ENCODE data around the gene SNED1.

The SNED1 gene

GRCh38 chr2:240960309-240960970 lies 38.0 kb upstream of the SNED1 start:
- no peak for DNase-seq

GRCh38 chr2:240960971-240961876 lies 37.2 kb upstream of the SNED1 start:
- ATAC-seq (no peak), DNase-seq (no peak)

More at GRCh38 chr2:240960309-240960970, 38.0 kb upstream of the SNED1 start:
- ATAC-seq = no peak

GRCh38 chr2:240961910-240962299 lies 36.5 kb upstream of the SNED1 start:
- no peak for DNase-seq

GRCh38 chr2:240962300-240963064 lies 35.9 kb upstream of the SNED1 start:
- ATAC-seq (no peak), DNase-seq (no peak)

More at GRCh38 chr2:240961910-240962299, 36.5 kb upstream of the SNED1 start:
- no peak for ATAC-seq

GRCh38 chr2:240963065-240963867 lies 35.2 kb upstream of the SNED1 start:
- ATAC-seq = no peak
- DNase-seq = no peak

- no peak for ATAC-seq
- no peak for DNase-seq
Measured at GRCh38 chr2:240963868-240964703, 34.3 kb upstream of the SNED1 start.

- DNase-seq (no peak), ATAC-seq (no peak)
Measured at GRCh38 chr2:240964704-240965295, 33.6 kb upstream of the SNED1 start.

- DNase-seq = no peak
- ATAC-seq = no peak
Measured at GRCh38 chr2:240965296-240965904, 33.0 kb upstream of the SNED1 start.

GRCh38 chr2:240965905-240966456 lies 32.4 kb upstream of the SNED1 start:
- DNase-seq (no peak), ATAC-seq (no peak)

GRCh38 chr2:240966457-240966905 lies 31.9 kb upstream of the SNED1 start:
- no peak for DNase-seq
- ATAC-seq = no peak

- ATAC-seq (no peak), DNase-seq (no peak)
Measured at GRCh38 chr2:240966906-240967680, 31.3 kb upstream of the SNED1 start.

- DNase-seq = no peak
- ATAC-seq = no peak
Measured at GRCh38 chr2:240967681-240968621, 30.5 kb upstream of the SNED1 start.

GRCh38 chr2:240968731-240969624 lies 29.4 kb upstream of the SNED1 start:
- no peak for ATAC-seq

GRCh38 chr2:240970104-240970503 lies 28.3 kb upstream of the SNED1 start:
- DNase-seq (no peak), ATAC-seq (no peak)

More at GRCh38 chr2:240968731-240969624, 29.4 kb upstream of the SNED1 start:
- DNase-seq = no peak

- ATAC-seq (no peak), DNase-seq (no peak)
Measured at GRCh38 chr2:240970816-240971215, 27.6 kb upstream of the SNED1 start.

GRCh38 chr2:240972201-240972600 lies 26.2 kb upstream of the SNED1 start:
- DNase-seq (no peak), ATAC-seq (no peak)
